Heart right ventricle (tissue), 16 donors: Measurements from ENCODE around the gene E2F8. TPM values are rescaled to one million over a fixed set of nuclear protein-coding genes. Genes with fewer than 3 reads are reported as not detected.

Source experiments
- ATAC-seq, 8 donors: fragments of 200-7000 bp; cut with Tn5 transposase; one replicate each; pipeline ENCODE4 v1.9.1; 2020; ENCODE audit warnings: mild to moderate bottlenecking in 8 of 8, moderate library complexity in 8 of 8, moderate number of reproducible peaks in 1 of 8
- DNase-seq, 2 donors: peaks; one replicate each; pipeline ENCODE4 v3.0.0-alpha.2; 2020
- H3K27ac ChIP-seq, 10 donors: fragments of 200-600 bp; sonication (generic) in 2 of 10; one replicate each; pipeline versions ENCODE4 v1.5.0 to v1.8.0; 2020 to 2022; ENCODE audit warnings: mild to moderate bottlenecking in 3 of 10
- H3K27me3 ChIP-seq, 7 donors: fragments of 200-600 bp; one replicate each; pipeline ENCODE4 v1.8.0; 2021 to 2022; ENCODE audit warnings: mild to moderate bottlenecking in 2 of 7
- H3K36me3 ChIP-seq, 9 donors: fragments of 200-600 bp; sonication (generic) in 1 of 9; one replicate each; pipeline versions ENCODE4 v1.5.0 to v1.8.0; 2020 to 2022; ENCODE audit warnings: mild to moderate bottlenecking in 2 of 9
- H3K4me1 ChIP-seq, 9 donors: fragments of 200-600 bp; sonication (generic) in 1 of 9; one replicate each; pipeline versions ENCODE4 v1.5.0 to v1.8.0; 2020 to 2022; ENCODE audit warnings: mild to moderate bottlenecking in 4 of 9
- H3K4me3 ChIP-seq, 10 donors: fragments of 200-600 bp; sonication (generic) in 2 of 10; one replicate each; pipeline versions ENCODE4 v1.5.0 to v1.8.0; 2020 to 2022; ENCODE audit warnings: mild to moderate bottlenecking in 7 of 10, moderate library complexity in 2 of 10
- H3K9me3 ChIP-seq, 11 donors: fragments of 200-600 bp in 10 of 11; sonication (generic) in 2 of 11; one replicate each; pipeline versions ENCODE4 v1.5.0 to v1.8.0; 2013 to 2022; ENCODE audit warnings: mild to moderate bottlenecking in 2 of 11, control low read depth in 1 of 11, moderate library complexity in 1 of 11
- CTCF ChIP-seq, 9 donors: fragments of 200-600 bp; sonication (generic) in 2 of 9; IDR thresholded peaks; one replicate each; pipeline versions ENCODE4 v1.5.0 to v1.8.0; 2021 to 2022; ENCODE audit warnings: antibody characterized with exemption in 9 of 9, mild to moderate bottlenecking in 5 of 9, moderate library complexity in 1 of 9
- WGBS, 2 donors: extraction: QIAGEN DNeasy Blood & Tissue Kit; methylation state at CpG; one replicate each; pipeline ENCODE4 v1.1.7; 2013; ENCODE audit warnings: inconsistent platforms in 1 of 2; 5-methylcytosine and 5-hydroxymethylcytosine counted together
- intact Hi-C, 10 donors: fragments of 100-400 bp; cut with DNase I; formaldehyde crosslinking; loops; one replicate each; pipeline versions ENCODE4 v1.11.1 to v1.14.2; 2022
- polyA plus RNA-seq, 2 donors: library from polyadenylated mRNA; stranded (reverse); fragments of 200-250 nt; gene quantifications; one replicate each; pipeline ENCODE4 v1.2.3, GENCODE V29; 2013
- total RNA-seq, 10 donors: library from RNA; stranded (reverse); fragmentation: NEBNext Ultra II Directional in 3 of 10; extraction: Animal tissue kit (Norgen Biotek cat#: 25700) in 3 of 10; gene quantifications; one replicate each; pipeline versions ENCODE4 v1.2.1 to v1.2.4, GENCODE V29; 2021 to 2023
- donor health status: Arrhythmogenic right ventricular cardiomyopathy.
- donor health status: ischemic (EF 13 %, LVEDD 7.1; RV severe dilation, severe dysfunction).
- donor health status: healthy with polysubstance abuse.
- donor health status: DM: no; HTN: yes; CAD: no.
- donor health status: DM: no; HTN: no; CAD: no.
- donor health status: ischemic (EF 25% LVEDD 6.9; RV normal size, moderate dysfunction).
- donor health status: ischemic (EF 25% LVEDD 5.7; RV mildly dilated, moderate dysfunction).
- donor health status: healthy.
- donor health status: DM: yes; HTN: yes; CAD: no.
- donor health status: Ischemic cardiomyopathy.
- donor health status: ischemic (EF 35%, LVEDD 5.7; RV mildly dilated, moderate dysfunction).
- donor health status: nonischemic (EF 11% LVEDD 7.7; RV severe dilation, severe dysfunction).
- donor health status: DM: yes; HTN: yes; CAD: no.
- donor health status: PGD.
- donor health status: ischemic (EF 29% LVEDD 5.4; RV normal size, mild dysfunction).
- donor health status: nonischemic (EF 23%, LVEDD 6.1; RV moderate dilation, normal function).

Gene E2F8
- total and polyA plus RNA-seq, 12 donors = 0.73 to 5.0 (median 3.5) TPM

DNA sequence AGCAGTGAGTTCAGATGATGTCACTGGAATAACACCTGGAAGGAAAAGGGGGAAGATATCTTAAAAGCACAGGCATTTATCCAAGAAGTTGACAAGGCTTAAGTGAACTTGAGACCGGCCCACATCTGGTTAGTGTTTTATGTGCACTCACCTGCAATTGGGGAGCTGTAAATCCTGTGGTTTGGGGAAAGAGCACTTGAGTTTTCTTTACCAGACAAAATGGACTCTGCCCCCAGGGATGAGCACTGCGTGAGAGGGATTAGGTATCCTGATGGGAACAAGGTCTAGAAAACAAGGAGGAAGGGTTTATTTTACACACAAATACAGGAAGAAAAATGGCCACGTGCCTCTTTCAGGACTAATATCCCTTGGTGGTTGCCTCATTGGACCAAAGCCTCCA is 15.2 kb downstream of the E2F8 start:
- DNase-seq (no peak), ATAC-seq (no peak)
- 91 to 95% methylated on average over 3 of the region's 3 CpGs for WGBS, 2 donors
- no peak for TF ChIP-seq CTCF (IDR thresholded peaks at IDR 0.05)
- Histone ChIP-seq H3K4me3 (no peak overlapping the region), H3K4me1 (peaks cover 0 to 34% (median 7%) of the 10 kb centered on the region in 9 donors), H3K27me3 (no peaks in the 10 kb centered on the region), H3K9me3 (peaks cover 0 to 4% (median 0%) of the 10 kb centered on the region in 11 donors), H3K36me3 (peaks cover 0 to 15% (median 0%) of the 10 kb centered on the region in 9 donors), H3K27ac (peak overlapping the region in 6 of 10 donors; percentile 14 to 64 (median 46))
- intact Hi-C loops = no loop called here

- ATAC-seq = peak; percentile 45 to 92 (median 87)
- H3K9me3 ChIP-seq = peaks cover 0 to 4% (median 0%) of the 10 kb centered on the region in 11 donors
- peaks cover 0 to 34% (median 7%) of the 10 kb centered on the region in 9 donors for H3K4me1 ChIP-seq
- H3K27me3 ChIP-seq = no peaks in the 10 kb centered on the region
- no peak overlapping the region for H3K4me3 ChIP-seq
- H3K36me3 ChIP-seq = peaks cover 0 to 15% (median 0%) of the 10 kb centered on the region in 9 donors
- WGBS, 2 donors = 83 to 91% methylated on average over 6 of the region's 6 CpGs
- peak in 1 of 2 donors; percentile 49 for DNase-seq
- intact Hi-C loops = no loop called here
- peak overlapping the region in 6 of 10 donors; percentile 14 to 64 (median 46) for H3K27ac ChIP-seq
- no peak for TF ChIP-seq CTCF (IDR thresholded peaks at IDR 0.05)
Observed at GRCh38 chr11:19225123-19225522, 15.6 kb downstream of the E2F8 start.

GRCh38 chr11:19220903-19221724 is 19.6 kb downstream of the E2F8 start:
- peaks cover 0 to 53% (median 9%) of the 10 kb centered on the region in 9 donors for H3K4me1 ChIP-seq
- peaks cover 0 to 12% (median 0%) of the 10 kb centered on the region in 9 donors for H3K36me3 ChIP-seq
- whole genome bisulfite sequencing, 2 donors = 33 to 43% methylated on average over 3 of the region's 3 CpGs
- no peak for TF ChIP-seq CTCF (IDR thresholded peaks at IDR 0.05)
- intact Hi-C loops = no loop called here
- peak overlapping the region in 6 of 10 donors; percentile 10 to 69 (median 55) for H3K27ac ChIP-seq
- no peak for DNase-seq
- no peaks in the 10 kb centered on the region for H3K27me3 ChIP-seq
- peaks cover 0 to 4% (median 0%) of the 10 kb centered on the region in 11 donors for H3K9me3 ChIP-seq
- H3K4me3 ChIP-seq = no peak overlapping the region
- peak in 2 of 8 donors; percentile 14 to 32 for ATAC-seq

GRCh38 chr11:19218786-19219460 is 21.8 kb downstream of the E2F8 start:
- TF ChIP-seq CTCF (IDR thresholded peaks at IDR 0.05) = no peak
- peak; percentile 64 to 69 for DNase-seq
- WGBS, 2 donors = 49 to 67% methylated on average over 15 of the region's 15 CpGs
- H3K4me1 ChIP-seq = peaks cover 0 to 38% (median 5%) of the 10 kb centered on the region in 9 donors
- no peaks in the 10 kb centered on the region for H3K36me3 ChIP-seq
- peaks cover 0 to 4% (median 0%) of the 10 kb centered on the region in 11 donors for H3K9me3 ChIP-seq
- H3K27ac ChIP-seq = peak overlapping the region; percentile 5 to 86 (median 74)
- intact Hi-C loops = no loop called here
- ATAC-seq = peak; percentile 67 to 91 (median 84)
- H3K27me3 ChIP-seq = no peaks in the 10 kb centered on the region
- H3K4me3 ChIP-seq = peak overlapping the region in 1 of 10 donors; percentile 4
